ENCODE data around the gene C1orf159.
"Not testable (repeated sequence)": the region's sequence is repeated elsewhere in the genome, so short reads cannot be mapped to it uniquely, and the experiment has no call there.

Gene C1orf159

DNA sequence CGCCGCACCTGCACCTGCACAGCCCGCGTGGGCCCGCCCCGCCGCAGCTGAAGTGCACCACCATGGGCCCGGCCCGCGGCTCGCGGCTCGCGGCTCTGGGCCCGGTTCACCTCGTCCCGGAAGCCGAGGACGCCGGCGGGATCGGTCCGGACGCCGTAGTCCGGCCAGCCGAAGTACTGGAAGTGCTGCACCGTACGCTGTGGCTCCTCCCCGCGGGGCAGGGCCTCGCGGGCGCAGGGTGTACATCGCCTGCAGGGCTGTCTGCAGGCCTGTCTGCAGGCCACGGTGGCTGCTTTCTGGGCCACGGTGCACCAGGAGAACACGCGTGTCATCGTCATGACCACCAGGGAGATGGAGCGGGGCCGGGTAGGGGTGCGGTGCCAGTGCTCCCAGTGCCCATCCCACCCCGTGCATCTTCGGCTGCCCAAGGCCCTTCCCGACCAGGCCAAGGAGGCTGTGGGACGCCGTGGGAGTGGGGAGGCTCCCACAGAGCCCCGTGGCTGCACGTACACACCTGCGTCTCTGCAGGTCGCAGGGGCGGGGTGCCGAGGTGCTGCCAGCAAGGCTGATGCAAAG lies 48.5 kb downstream of the C1orf159 start:
- DNase-seq (ENCODE audit: low read depth in 2 of 2): no peak

GRCh38 chr1:1066403-1067283 lies 49.2 kb downstream of the C1orf159 start:
- no peak for DNase-seq (ENCODE audit: low read depth in 2 of 2)

DNA sequence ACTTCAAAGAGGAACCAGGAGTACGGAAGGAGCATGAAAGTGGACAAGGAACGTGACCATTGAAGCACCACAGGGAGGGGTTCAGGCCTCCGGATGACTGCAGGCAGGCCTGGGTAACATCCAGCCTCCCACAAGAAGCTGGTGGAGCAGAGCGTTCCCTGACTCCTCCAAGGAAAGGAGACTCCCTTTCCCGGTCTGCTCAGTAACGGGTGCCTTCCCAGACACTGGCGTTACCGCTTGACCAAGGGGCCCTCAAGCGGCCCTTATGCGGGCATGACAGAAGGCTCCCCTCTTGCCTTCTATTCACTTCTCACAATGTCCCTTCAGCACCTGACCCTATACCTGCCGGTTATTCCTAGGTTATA lies 50.0 kb downstream of the C1orf159 start:
- not testable (repeated sequence) for DNase-seq (ENCODE audit: low read depth in 2 of 2)

- no peak for DNase-seq (ENCODE audit: low read depth in 2 of 2)
Observed at GRCh38 chr1:1065265-1065939, 50.5 kb downstream of the C1orf159 start.

- DNase-seq (ENCODE audit: low read depth in 2 of 2): peak; percentile 76 to 90
Observed at GRCh38 chr1:1063945-1064831, 51.7 kb downstream of the C1orf159 start.

DNA sequence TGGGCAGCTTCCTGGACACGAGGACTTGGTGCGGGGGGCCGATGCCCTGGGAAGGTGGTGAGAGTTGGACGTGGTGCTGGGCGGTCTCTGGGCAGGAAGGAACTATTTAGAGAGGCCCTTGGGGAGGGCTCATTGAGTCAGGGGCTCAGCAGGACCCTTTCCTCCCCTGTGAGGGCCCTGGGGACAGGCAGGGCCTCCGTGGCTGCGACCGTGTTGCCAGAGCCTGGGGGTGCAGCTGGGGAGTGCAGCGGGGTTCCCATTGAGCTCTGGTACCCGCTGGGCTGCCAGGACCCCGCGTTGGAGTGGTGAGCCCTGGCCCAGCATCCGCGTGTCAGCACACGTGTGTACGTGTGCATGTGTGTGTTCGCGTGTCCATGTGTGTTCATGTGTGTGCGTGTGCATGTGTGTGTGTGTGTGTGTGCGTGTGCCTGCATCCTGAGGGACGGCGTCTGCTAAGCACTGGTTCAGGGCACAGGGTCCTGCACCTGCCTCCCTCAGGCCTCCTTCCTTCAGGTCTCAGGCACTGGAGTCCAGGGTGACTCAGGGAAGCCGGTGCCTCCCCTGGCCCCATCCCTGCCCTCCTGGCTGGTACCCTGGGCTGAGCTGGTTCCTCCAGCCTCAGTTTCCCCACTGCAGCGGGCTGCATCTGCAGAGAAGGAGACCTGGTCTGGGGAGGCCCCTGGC lies 52.5 kb downstream of the C1orf159 start:
- no peak for DNase-seq (ENCODE audit: low read depth in 2 of 2)

- DNase-seq (ENCODE audit: low read depth in 2 of 2): no peak
Observed at GRCh38 chr1:1062348-1063163, 53.3 kb downstream of the C1orf159 start.

DNA sequence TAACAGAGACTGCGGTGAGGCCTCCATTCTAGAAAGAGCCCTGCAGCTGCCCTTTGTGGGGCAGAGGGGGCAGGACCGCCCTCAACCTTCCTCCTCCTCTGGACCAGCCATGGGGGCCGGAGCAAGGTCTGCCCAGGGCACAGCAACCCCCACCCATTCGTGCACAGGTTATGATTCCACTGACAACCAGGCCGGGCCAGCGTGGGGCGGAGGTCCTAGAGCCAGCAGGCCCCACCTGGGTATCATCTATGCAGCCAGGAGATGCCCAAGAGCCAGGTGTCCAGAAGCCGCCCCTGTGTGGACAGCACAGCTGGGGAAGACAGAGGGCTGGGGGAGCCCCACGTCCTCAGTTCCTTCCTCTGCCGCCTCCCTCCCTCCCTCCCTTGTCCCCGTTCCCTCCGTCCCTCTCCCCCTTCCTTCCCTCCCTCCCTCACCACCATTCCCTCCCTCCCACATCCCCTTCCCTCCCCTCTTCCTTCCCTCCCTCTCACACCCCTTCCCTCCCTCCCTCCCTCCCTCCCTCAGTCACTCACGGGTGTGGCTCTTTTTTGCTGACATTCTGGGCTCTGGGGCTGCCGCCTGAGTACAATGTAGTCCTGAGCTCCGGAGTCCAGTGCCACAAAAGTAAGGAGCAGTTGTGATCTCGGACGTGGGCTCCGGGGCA lies 54.1 kb downstream of the C1orf159 start:
- no peak for DNase-seq (ENCODE audit: low read depth in 2 of 2)

DNA sequence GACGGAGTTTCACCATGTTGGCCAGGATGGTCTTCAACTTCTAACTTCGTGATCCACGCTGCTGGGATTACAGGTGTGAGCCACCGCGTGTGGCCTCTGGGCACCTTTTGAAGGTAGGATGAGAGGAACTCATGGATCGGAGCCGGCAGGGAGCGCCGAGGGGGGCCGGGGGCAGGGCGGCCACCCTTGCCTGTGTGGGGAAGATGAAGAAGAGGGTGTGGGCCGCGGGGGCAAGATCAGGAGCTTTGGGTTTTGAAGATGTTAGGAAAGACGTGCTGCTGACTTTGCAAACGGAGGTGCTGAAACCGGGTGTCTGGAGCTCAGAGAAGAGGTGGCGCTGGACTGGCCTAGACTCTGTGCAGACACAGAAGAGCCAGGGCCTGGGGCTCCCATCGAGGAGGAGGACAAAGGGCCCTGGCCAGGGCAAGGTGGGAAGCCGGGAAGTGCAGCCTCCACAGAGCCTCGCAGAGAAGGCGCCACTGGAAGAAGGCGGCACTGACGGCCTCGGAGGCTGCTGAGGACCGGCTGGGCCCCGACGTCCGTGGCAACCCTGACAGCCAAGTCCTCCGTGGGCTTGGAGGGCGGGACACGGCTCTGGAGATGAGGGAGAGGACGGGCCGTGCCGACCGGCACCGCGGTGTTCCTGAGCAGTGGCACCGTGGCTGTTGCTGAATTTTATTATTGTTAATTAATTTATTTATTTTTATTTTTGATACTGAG lies 55.4 kb downstream of the C1orf159 start:
- no peak for DNase-seq (ENCODE audit: low read depth in 2 of 2)

DNA sequence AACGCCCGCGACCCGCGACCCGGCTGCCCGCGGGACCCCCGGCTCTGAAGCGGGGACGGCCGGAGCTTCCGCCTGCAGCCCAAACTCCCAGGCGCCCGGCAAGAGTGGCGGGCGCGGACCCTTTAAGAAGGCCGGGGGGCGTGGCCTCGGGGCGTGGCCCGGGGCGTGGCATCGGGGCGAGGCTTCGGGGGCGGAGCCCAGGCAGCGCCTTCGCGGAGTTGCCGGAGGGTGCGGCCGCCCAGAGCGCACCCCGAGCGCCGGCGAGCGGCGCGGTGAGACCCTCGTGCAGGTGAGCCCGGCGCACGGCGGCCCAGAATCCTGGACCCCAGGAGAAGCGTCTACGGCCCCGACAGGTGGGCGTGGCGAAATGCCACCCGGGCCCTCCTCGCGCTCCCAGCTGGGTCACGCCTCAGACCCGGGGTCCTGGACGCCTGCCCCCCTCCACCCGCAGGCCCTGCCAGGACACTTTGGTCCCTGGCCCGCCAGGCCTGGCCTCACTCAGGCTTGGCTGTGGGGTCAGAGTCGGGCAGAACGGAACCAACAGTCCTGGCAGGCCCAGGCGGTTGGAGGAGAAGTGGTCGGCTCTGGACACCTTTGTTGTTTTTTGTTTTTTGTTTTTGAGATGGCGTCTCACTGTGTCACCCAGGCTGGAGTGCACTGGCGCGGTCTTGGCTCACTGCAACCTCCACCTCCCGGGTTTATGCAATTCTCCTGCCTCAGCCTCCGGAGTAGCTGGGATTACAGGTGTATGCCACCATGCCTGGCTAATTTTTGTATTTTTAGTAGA lies 56.2 kb downstream of the C1orf159 start:
- peak; percentile 73 to 92 for DNase-seq (ENCODE audit: low read depth in 2 of 2)

DNA sequence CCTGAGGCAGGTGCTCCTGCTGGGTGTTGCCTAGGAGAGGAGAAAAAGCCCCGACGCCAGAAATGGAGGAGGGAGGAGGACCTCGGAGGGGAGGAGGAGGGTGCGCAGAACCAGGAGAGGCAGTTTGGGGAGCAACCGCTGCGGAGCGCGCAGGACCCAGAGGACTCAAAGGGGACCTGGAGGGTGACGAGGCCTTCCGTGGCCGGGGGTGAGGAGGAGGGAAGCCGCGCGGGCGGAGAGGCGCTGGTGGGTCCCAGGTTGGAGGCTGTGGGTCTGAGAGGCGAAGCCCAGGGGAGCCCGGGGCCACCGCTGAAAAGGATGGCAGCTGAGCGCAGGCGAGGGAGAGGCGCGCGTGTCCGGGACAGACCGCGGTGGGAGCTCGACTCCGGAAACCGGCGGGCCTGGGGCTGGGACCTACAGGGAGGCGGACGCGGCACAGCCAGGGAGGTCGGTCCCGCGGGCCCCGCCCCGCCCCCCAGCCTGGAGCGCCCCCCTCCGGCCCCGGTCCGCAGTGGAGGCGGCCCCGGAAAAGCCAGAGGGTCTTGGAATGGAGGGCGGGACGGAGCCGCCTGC lies 56.9 kb downstream of the C1orf159 start:
- DNase-seq (ENCODE audit: low read depth in 2 of 2): peak in 1 of 2 donors; percentile 45

GRCh38 chr1:1058088-1058905 lies 57.6 kb downstream of the C1orf159 start:
- no peak for DNase-seq (ENCODE audit: low read depth in 2 of 2)

DNA sequence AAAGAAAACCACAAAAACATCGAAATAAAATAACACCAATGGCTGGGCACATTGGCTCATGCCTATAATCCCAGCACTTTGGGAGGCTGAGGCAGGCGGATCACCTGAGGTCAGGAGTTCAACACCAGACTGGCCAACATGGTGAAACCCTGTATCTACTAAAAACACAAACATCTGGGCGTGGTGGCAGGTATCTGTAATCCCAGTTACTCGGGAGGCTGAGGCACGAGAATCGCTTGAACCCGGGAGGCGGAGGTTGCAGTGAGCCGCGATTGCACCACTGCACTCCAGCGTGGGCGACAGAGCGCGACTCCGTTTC lies 58.2 kb downstream of the C1orf159 start:
- DNase-seq (ENCODE audit: low read depth in 2 of 2): not testable (repeated sequence)

DNA sequence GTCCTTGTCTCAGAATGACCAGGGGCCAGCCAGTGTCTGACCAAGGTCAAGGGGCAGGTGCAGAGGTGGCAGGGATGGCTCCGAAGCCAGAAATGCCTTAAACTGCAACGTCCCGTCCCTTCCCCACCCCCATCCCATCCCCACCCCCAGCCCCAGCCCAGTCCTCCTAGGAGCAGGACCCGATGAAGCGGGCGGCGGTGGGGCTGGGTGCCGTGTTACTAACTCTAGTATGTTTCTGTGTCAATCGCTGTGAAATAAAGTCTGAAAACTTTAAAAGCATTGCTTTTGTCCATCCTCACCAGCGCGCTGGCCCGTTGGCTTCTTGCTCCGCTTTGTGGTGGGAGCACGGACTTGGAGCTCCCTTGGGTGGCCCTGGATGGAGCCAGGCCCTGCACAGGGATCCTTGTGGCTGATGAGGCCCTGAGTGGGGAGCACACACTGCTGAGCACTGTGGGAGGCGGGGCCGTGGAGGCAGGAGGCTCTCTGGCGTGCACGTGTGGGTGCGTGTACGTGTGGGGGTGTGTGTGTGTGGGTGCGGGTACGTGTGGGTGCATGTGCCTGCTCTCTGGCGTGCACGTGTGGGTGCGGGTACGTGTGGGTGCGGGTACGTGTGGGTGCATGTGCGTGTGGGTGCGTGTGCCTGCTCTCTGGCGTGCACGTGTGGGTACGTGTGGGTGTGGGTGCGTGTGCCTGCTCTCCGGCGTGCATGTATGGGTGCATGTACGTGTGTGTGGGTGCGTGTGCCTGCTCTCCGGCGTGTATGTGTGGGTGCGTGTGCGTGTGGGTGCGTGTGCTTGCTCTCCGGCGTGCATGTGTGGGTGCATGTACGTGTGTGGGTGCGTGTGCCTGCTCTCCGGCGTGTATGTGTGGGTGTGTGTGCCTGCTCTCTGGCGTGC lies 59.8 kb downstream of the C1orf159 start:
- no peak for DNase-seq (ENCODE audit: low read depth in 2 of 2)

DNA sequence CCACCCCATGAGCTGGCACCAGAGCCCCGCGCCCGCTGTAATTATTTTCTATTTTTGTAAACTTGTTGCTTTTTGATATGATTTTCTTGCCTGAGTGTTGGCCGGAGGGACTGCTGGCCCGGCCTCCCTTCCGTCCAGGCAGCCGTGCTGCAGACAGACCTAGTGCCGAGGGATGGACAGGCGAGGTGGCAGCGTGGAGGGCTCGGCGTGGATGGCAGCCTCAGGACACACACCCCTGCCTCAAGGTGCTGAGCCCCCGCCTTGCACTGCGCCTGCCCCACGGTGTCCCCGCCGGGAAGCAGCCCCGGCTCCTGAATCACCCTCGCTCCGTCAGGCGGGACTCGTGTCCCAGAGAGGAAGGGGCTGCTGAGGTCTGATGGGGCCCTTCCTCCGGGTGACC lies 60.9 kb downstream of the C1orf159 start:
- no peak for DNase-seq (ENCODE audit: low read depth in 2 of 2)

DNA sequence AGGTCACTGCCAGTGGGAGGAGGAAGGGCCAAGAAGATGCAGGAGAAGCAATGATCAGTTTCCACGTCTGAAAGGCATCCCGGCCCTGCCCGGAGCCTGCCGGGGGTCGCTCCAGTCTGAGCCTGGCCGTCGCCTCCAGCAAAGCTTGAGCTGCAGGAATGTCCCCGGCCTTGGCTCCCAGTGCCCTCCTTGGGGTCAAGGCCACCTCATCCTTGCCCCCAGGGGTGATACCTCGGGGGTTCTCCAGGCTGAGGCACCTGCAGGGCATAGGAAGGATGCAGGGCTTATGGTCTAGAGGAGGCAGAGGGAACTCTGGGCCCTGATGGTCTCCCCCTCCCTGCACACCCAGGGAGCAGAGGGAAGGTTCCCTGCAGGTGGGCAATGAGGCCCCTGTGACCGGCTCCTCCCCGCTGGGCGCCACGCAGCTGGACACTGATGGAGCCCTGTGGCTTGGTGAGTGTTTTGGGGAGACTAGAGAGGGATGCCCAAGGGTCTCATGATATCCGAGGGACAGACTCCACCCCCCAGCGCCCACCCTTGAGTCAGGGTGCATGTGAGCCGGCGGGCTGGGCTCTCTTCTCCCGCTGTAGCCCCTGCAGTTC lies 61.7 kb downstream of the C1orf159 start:
- no peak for DNase-seq (ENCODE audit: low read depth in 2 of 2)
